SH-SY5Y (cell line): ENCODE data around the gene ACR.

Experiments used
- GATA2 ChIP-seq: IDR thresholded peaks from 2 replicates; pipeline ENCODE4 v1.6.1; 2011; ENCODE audit warnings: mild to moderate bottlenecking, low read depth, low read length
- GATA3 ChIP-seq: IDR thresholded peaks from 2 replicates; pipeline ENCODE4 v1.6.1; 2011; ENCODE audit warnings: low read depth, mild to moderate bottlenecking, low read length, moderate library complexity

ACR gene

DNA sequence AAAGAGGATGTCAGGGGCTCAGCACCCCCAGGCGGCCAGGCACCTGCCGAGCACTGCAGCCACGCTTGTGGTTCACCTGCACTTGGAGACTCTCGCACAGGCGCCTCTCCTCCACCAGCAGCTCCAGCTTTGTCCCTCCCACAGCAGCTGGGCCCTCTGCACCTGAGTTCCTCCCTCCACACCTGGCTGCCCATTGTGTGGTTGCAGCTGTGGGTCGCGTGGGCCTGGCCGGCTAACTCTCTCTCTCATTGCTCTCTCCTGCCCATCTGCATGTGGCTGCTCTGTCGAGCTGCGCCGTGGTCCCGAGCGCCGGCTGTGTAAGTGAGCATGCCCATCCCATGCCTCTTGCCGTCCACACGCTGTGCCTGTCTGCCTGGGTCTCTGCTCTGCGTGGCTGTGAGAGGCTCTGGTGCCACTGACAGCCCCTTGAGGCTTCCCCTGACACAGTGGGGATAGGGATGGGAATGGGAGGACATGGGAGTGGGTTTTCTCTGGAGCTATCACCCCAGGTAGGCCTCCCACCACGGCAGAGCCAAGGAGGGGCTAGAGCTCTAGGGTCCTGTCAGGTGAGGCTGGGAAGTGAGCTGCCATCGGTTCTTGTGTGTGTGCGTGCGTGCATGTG, 8.5 kb upstream of the ACR start:
- TF ChIP-seq GATA2 (no peak), GATA3 (no peak)

GRCh38 chr22:50730013-50730891, 7.8 kb upstream of the ACR start:
- TF ChIP-seq GATA2 (no peak), GATA3 (no peak)

DNA sequence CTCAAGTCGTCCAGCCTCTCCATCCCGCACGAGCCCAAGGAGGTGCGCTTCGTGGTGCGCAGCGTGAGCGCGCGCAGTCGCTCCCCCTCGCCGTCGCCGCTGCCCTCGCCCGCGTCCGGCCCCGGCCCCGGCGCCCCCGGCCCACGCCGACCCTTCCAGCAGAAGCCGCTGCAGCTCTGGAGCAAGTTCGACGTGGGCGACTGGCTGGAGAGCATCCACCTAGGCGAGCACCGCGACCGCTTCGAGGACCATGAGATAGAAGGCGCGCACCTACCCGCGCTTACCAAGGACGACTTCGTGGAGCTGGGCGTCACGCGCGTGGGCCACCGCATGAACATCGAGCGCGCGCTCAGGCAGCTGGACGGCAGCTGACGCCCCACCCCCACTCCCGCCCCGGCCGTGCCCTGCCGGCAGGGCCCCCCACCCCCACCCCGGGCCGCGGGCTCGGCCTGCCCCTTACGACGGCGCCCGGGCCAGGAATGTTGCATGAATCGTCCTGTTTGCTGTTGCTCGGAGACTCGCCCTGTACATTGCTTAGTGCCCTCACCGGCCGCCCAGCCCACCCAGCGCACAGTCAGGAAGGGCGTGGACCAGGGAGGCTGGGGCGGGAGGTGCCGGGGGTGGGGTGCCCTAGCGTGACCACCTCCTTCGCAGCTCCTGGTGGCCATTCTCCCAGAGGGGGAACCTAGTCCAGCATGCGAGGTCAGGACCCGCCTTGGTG, 6.9 kb upstream of the ACR start:
- TF ChIP-seq GATA2 = no peak

GRCh38 chr22:50731811-50732624, 6.0 kb upstream of the ACR start:
- TF ChIP-seq GATA2 = no peak

GRCh38 chr22:50732681-50733080, 5.3 kb upstream of the ACR start:
- TF ChIP-seq GATA3 (no peak), GATA2 (no peak)

- TF ChIP-seq GATA2 = no peak
- TF ChIP-seq GATA3 = no peak
Measured at GRCh38 chr22:50733521-50734342, 4.3 kb upstream of the ACR start.

- TF ChIP-seq GATA3 = no peak
- no peak for TF ChIP-seq GATA2
Measured at GRCh38 chr22:50734343-50734771, 3.6 kb upstream of the ACR start.

DNA sequence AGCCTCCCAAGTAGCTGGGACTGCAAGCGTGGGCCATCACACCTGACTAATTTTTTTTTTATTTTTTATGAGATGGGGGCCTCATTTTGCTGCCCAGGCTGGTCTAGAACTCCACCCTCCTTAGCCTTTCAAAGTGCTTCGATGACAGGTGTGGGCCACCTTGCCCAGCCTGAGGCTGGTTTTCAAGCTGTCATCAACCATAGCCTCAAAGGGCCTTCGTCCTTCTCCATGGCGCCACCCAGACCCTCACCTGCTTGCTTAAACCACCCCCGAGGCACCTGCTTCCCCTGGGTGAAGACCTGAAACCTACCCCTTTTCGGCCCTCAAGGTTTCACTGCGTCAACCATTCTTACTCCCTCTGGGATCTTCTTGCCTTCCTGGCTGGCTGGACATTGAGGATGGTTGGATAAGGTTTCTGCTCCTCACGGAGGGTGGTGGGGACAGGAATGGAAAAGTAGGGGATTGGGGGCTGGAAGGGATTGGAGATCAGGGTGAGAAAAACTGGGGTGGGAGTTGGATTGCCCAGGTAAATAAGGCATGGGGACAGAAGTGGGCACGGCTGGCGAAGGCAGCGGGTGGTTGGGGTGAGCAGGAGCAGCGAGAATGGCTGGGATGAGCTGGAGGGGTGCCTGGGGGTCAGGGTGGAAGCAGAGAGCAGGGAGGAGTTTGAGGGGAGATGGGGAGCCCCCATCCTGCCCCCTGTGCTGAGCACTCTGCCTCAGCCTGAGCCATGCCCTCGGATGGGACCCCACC, 2.8 kb upstream of the ACR start:
- TF ChIP-seq GATA2 (no peak), GATA3 (no peak)

- no peak for TF ChIP-seq GATA3
- no peak for TF ChIP-seq GATA2
Measured at GRCh38 chr22:50735739-50736030, 2.3 kb upstream of the ACR start.

GRCh38 chr22:50738649-50739227, 734 bp downstream of the ACR start:
- TF ChIP-seq GATA2 (no peak), GATA3 (no peak)

DNA sequence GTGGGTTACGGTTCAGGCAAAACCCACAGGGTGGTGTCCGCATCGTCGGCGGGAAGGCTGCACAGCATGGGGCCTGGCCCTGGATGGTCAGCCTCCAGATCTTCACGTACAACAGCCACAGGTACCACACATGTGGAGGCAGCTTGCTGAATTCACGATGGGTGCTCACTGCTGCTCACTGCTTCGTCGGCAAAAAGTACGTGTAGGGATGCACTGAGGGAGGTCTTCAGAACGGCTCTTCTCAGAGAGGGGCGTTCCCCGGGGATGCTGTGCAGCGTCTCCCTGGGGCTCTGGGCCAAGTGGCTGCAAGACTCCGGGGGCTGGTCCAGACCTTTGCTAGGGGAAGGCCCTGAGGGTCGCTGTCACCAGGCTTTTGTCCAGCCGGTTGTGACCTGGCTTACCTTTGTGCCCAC, 1.3 kb downstream of the ACR start:
- TF ChIP-seq GATA2 (no peak), GATA3 (no peak)

DNA sequence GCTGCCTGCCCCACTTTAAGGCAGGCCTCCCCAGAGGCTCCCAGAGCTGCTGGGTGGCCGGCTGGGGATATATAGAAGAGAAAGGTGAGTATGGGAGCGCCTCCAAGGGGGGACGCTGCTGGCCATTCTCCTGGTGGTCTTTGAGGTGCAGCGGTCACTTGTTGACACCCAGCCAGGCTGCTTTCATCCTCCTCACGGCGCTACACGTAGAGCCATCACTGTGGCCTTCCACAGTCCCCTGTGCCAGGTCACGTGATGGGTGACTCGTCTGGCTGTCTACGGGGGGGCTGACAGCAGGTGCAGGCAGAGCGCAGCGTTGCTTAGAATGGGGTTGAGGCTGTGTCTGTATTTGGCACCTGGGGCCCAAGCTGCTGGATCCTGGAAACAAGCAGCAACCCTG, 1.9 kb downstream of the ACR start:
- no peak for TF ChIP-seq GATA3
- TF ChIP-seq GATA2 = no peak
